Activated T-helper 2 cell treated with anti-CD3 and anti-CD28 coated beads, Interferon-gamma antibody, Interleukin-2, Interleukin-4, amounts not matched to agents 10 μg/mL and 5 μg/mL and 100 μg/mL, durations not matched to agents 14 hours and 24 hours and 36 hours (primary cell): ENCODE measurements around the gene EEF1E1. TPM values are rescaled to one million over a fixed set of nuclear protein-coding genes. Genes with fewer than 3 reads are reported as not detected.

ENCODE experiments used
- DNase-seq: peaks from one replicate; pipeline ENCODE4 v3.0.0; 2021; ENCODE audit warnings: low spot score
- H3K27ac Mint-ChIP-seq: one replicate; pipeline ENCODE4 v1.8.0; 2021; ENCODE audit warnings: mixed read lengths
- H3K27me3 Mint-ChIP-seq: one replicate; pipeline ENCODE4 v1.8.0; 2021; ENCODE audit warnings: low read depth, mixed read lengths
- H3K36me3 Mint-ChIP-seq: one replicate; pipeline ENCODE4 v1.8.0; 2021; ENCODE audit warnings: low read depth, mixed read lengths
- H3K4me1 Mint-ChIP-seq: one replicate; pipeline ENCODE4 v1.8.0; 2021; ENCODE audit warnings: low read depth, mixed read lengths
- H3K4me3 Mint-ChIP-seq: one replicate; pipeline ENCODE4 v1.8.0; 2021; ENCODE audit warnings: low read depth, mild to moderate bottlenecking, moderate library complexity, mixed read lengths
- H3K9me3 Mint-ChIP-seq: one replicate; pipeline ENCODE4 v1.8.0; 2021; ENCODE audit warnings: mixed read lengths
- intact Hi-C: fragments of 100-400 bp; cut with micrococcal nuclease; formaldehyde crosslinking; loops from one replicate; pipeline ENCODE4 v1.15.1; 2023
- total RNA-seq: library from RNA; stranded (reverse); gene quantifications from 2 replicates; pipeline ENCODE4 v1.2.3, GENCODE V29; 2022

Gene EEF1E1
- 83.1 and 87.3 TPM in 2 replicates for total RNA-seq

DNA sequence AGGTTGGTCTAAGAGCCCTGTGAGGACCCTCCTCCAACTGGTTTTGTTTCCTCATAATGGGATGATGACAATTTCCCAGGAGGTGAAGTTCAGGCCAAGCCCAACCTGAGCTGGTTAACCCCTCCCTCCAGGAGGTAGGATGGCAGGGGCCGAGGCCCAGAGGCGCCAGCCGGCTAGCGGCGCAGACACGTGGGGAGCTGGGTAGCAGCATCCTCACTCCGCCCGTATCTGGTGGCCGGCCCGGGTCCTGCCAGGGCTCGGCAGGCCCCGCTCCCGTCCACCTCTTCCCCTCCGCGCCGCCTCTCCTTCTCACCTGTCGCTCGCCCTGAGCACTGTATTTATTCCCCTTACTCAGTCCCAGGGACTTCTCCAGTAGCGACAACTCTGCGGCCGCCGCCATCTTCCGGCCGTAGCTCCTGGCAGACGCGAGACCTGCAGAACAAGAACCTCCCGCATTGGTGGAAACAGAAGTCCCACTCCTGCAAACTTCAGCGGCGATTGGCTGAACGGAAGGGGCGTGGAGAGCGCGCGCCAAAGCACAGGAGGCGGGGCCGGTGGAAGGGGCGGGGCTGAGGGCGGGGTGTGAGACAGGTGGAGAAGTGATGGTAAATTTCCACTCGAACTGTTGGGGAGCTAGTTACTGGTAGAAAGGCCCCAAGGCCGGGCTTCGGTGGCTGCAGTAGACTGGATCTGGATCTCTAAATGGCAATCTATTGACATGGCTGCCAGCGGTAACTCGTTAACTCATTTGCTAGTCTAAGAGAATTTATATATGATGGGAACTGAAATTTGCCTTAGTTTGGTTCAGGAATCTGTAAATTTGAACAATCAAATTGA lies at the start of gene EEF1E1:
Gene EEF1E1 (minus strand): TSS at position 427 of the 837 bp plus-strand sequence. CDS start 27 bp downstream, at position 400.
- Mint-ChIP-seq H3K9me3 (no peaks in the 10 kb centered on the region), H3K4me3 (peak within 1 kb of the TSS; percentile 100), H3K27ac (peak within 1 kb of the TSS; percentile 100), H3K4me1 (peaks cover 25% of the 10 kb centered on the region), H3K27me3 (peaks cover 18% of the 10 kb centered on the region), H3K36me3 (peaks cover 31% of the 10 kb centered on the region)
- intact Hi-C loops, result loop anchor here (1.0 to 5.0 kb wide), 4 partner anchors 20 to 192 kb away; partner anchors contain the start of genes BLOC1S5 and TXNDC5
- DNase-seq, result peak; percentile 88

DNA sequence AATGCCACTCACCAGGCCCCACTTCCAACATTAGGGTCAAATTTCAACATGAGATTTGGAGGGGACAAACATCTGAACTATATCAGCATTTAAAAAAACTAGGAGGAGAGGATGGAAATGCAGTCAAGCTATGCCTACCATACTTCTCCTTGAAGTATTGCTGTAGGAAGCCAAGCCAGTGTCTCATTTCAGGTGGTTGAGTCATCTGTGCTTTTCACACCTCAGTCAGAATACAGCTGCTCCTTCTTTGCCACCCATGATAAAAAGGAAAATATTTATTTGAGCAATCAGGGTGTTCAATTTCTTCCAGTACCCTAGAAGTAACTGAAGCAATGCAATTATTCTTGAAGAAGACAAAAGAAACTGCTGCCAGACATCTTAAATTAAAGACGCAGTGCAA lies 47.0 kb upstream of the EEF1E1 start:
- intact Hi-C loops, result no loop called here
- Mint-ChIP-seq H3K9me3 (no peaks in the 10 kb centered on the region), H3K27ac (no peak overlapping the region), H3K4me3 (no peak overlapping the region), H3K36me3 (no peaks in the 10 kb centered on the region), H3K4me1 (no peaks in the 10 kb centered on the region), H3K27me3 (peaks cover 2% of the 10 kb centered on the region)
- DNase-seq, result no peak

GRCh38 chr6:8143945-8144344 lies 41.6 kb upstream of the EEF1E1 start:
- Mint-ChIP-seq H3K27ac (no peak overlapping the region), H3K9me3 (no peaks in the 10 kb centered on the region)
- intact Hi-C loops, result no loop called here

DNA sequence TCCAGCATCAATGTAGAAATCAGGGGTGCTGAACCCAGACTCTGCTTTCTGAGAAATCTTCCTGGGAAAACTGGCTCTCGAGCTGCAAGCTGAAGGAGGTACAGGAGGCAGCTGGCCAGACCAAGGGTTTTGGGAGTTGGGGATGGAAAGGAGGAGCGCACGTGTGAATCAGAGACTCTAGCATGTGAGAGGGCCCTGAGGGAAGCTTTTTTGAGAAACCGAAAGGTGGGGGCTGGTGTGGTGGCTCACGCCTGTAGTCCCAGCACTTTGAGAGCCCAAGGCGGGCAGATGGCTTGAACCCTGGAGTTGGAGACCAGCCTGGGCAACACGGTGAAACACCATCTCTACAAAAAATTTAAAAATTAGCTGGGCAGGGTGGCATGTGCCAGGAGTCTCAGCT lies 37.1 kb upstream of the EEF1E1 start:
- Mint-ChIP-seq H3K27me3 (peaks cover 6% of the 10 kb centered on the region), H3K9me3 (no peaks in the 10 kb centered on the region)
- DNase-seq, result no peak

More at GRCh38 chr6:8143945-8144344, 41.6 kb upstream of the EEF1E1 start:
- Mint-ChIP-seq H3K4me1 (no peaks in the 10 kb centered on the region), H3K36me3 (no peaks in the 10 kb centered on the region), H3K27me3 (no peaks in the 10 kb centered on the region), H3K4me3 (no peak overlapping the region)
- no peak for DNase-seq

GRCh38 chr6:8137529-8137939 lies 35.2 kb upstream of the EEF1E1 start:
- Mint-ChIP-seq H3K4me1 (no peaks in the 10 kb centered on the region), H3K27ac (no peak overlapping the region), H3K9me3 (no peaks in the 10 kb centered on the region), H3K36me3 (no peaks in the 10 kb centered on the region), H3K27me3 (peaks cover 8% of the 10 kb centered on the region), H3K4me3 (no peak overlapping the region)
- intact Hi-C loops, result no loop called here
- DNase-seq, result no peak

More for the DNA sequence above, 37.1 kb upstream of the EEF1E1 start:
- intact Hi-C loops, result no loop called here
- Mint-ChIP-seq H3K27ac (no peak overlapping the region), H3K36me3 (no peaks in the 10 kb centered on the region), H3K4me1 (no peaks in the 10 kb centered on the region), H3K4me3 (no peak overlapping the region)

DNA sequence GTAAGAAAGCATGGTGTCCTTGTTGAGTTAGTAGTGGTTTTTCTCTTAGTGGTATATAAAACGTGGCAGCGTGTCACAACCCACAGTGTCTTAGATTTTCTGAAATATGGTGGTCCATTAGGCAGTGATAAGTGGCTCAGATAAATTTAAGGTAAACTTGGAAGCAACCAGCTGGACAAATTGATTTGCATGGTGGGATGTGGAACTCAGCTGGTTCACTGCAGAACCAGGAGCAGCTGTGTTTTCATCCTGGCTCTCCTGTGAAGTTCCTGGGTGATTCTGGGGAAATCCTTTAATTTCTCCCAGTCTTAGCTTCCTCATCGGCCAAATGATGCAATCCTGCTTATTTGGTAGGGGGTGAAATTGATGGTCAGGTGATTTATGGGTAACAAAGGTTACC lies 32.9 kb upstream of the EEF1E1 start:
- no peaks in the 10 kb centered on the region for H3K36me3 Mint-ChIP-seq
- DNase-seq, result no peak
- intact Hi-C loops, result no loop called here
- peaks cover 15% of the 10 kb centered on the region for H3K27me3 Mint-ChIP-seq
- no peaks in the 10 kb centered on the region for H3K9me3 Mint-ChIP-seq
- H3K4me1 Mint-ChIP-seq, result no peaks in the 10 kb centered on the region
- H3K4me3 Mint-ChIP-seq, result no peak overlapping the region
- no peak overlapping the region for H3K27ac Mint-ChIP-seq

DNA sequence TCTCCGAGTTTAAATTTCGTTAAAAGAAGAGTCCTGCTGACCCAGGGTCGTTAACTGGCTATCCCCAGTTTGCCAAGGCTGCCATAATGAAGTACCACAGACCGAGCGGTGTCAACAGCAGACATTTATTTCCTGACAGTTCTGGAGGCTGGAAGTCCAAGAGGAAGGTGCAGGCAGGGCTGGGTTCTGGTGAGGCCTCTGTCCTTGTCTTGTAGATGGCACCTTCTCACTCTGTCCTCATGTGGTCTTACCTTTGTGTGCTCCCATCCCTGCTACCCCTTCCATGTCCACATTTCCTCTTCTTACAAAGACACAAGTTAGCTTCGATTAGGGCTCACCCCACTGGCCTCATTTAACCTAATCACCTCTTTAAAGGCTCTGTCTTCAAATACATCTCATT lies 29.8 kb upstream of the EEF1E1 start:
- Mint-ChIP-seq H3K4me3 (no peak overlapping the region), H3K27me3 (peaks cover 17% of the 10 kb centered on the region)
- intact Hi-C loops, result no loop called here

GRCh38 chr6:8131265-8131897 lies 29.0 kb upstream of the EEF1E1 start:
- peak; percentile 10 for DNase-seq
- Mint-ChIP-seq H3K4me1 (no peaks in the 10 kb centered on the region), H3K27me3 (peaks cover 17% of the 10 kb centered on the region), H3K27ac (no peak overlapping the region), H3K36me3 (no peaks in the 10 kb centered on the region), H3K4me3 (no peak overlapping the region), H3K9me3 (no peaks in the 10 kb centered on the region)
- intact Hi-C loops, result no loop called here

More for the DNA sequence above, 29.8 kb upstream of the EEF1E1 start:
- Mint-ChIP-seq H3K36me3 (no peaks in the 10 kb centered on the region), H3K4me1 (no peaks in the 10 kb centered on the region), H3K9me3 (no peaks in the 10 kb centered on the region), H3K27ac (no peak overlapping the region)
- DNase-seq, result no peak

GRCh38 chr6:8130399-8130798 lies 28.1 kb upstream of the EEF1E1 start:
- Mint-ChIP-seq H3K4me3 (no peak overlapping the region), H3K27ac (no peak overlapping the region), H3K36me3 (no peaks in the 10 kb centered on the region), H3K4me1 (no peaks in the 10 kb centered on the region), H3K9me3 (no peaks in the 10 kb centered on the region), H3K27me3 (peaks cover 13% of the 10 kb centered on the region)
- intact Hi-C loops, result no loop called here
- no peak for DNase-seq

- no peaks in the 10 kb centered on the region for H3K9me3 Mint-ChIP-seq
- no peak overlapping the region for H3K4me3 Mint-ChIP-seq
- peaks cover 9% of the 10 kb centered on the region for H3K27me3 Mint-ChIP-seq
- no peak overlapping the region for H3K27ac Mint-ChIP-seq
- no peaks in the 10 kb centered on the region for H3K36me3 Mint-ChIP-seq
- H3K4me1 Mint-ChIP-seq, result no peaks in the 10 kb centered on the region
- DNase-seq, result no peak
- intact Hi-C loops, result no loop called here
These were observed 20.9 kb upstream of the EEF1E1 start for GRCh38 chr6:8123236-8123635.

DNA sequence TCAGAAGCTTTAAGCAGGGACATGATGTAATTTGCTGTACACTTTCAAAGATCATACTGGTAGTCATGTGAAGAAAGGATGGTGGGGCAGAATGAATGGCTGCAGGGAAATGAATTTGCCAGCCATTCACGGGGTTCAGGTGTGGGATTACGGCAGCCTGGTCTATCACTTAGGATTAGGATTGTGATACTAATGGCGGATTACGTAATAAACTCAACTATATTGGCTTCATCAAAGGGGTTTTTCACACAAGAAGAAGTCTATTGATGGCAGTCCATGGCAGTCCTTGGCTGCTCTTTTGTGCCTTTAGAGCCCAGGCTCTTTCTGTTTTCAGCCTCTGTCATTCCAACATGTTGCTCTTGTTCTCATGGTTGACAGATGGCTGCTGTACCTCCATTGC lies 12.6 kb upstream of the EEF1E1 start:
- Mint-ChIP-seq H3K27ac (no peak overlapping the region), H3K4me3 (no peak overlapping the region), H3K4me1 (no peaks in the 10 kb centered on the region), H3K9me3 (no peaks in the 10 kb centered on the region), H3K36me3 (no peaks in the 10 kb centered on the region), H3K27me3 (no peaks in the 10 kb centered on the region)
- no peak for DNase-seq
- intact Hi-C loops, result no loop called here

DNA sequence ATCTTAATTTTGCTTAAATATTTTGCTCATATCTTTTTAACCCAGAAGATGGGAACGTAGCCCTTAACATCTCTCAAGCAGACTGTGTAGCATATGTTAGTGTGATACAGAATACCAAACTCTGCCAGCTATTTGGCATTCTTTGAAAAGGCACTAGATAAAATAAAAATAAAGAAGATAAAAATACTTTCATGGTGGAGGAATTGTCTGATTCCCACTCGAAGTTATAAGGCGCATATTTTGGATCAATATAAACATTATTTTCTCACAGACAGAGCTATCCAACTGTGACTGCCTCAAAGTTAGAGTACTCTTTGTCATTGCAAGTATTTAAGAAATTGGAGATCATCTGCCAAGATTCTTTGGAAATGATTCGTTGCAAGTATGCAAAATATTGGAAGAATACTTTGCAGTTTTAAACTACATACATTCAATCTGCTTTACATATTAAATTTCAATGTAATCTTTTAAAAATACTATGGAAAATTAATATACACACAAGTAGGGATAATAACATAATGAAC lies 10.8 kb upstream of the EEF1E1 start:
- intact Hi-C loops, result no loop called here
- DNase-seq, result no peak
- H3K9me3 Mint-ChIP-seq, result no peaks in the 10 kb centered on the region
- peaks cover 9% of the 10 kb centered on the region for H3K27me3 Mint-ChIP-seq
- no peaks in the 10 kb centered on the region for H3K36me3 Mint-ChIP-seq
- H3K4me1 Mint-ChIP-seq, result peaks cover 2% of the 10 kb centered on the region
- H3K4me3 Mint-ChIP-seq, result no peak overlapping the region
- H3K27ac Mint-ChIP-seq, result no peak overlapping the region

DNA sequence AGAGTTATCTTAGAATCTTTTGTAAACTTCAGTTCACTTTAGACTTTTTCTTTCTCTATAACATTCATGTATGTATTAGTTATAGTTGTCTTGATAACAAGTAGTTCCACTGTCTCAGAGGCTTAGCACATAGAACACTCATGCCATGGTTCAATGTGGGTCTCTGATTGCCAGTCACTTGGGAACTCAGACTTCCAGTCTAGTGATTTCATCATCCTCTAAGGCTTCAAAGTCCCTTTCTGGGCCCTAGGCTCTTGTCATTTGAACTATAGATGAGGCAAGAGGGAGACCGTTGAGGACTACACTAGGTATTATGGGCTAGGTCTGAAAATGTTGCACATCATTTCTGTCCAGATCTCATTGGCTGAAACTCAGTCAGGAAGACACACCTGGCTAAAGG lies 8.4 kb upstream of the EEF1E1 start:
- DNase-seq, result no peak
- no peak overlapping the region for H3K27ac Mint-ChIP-seq
- peaks cover 22% of the 10 kb centered on the region for H3K27me3 Mint-ChIP-seq
- H3K9me3 Mint-ChIP-seq, result no peaks in the 10 kb centered on the region
- no peaks in the 10 kb centered on the region for H3K36me3 Mint-ChIP-seq
- H3K4me1 Mint-ChIP-seq, result peaks cover 4% of the 10 kb centered on the region
- intact Hi-C loops, result no loop called here
- no peak overlapping the region for H3K4me3 Mint-ChIP-seq
